ENCODE data around the gene MRPL34. TPM values are rescaled to one million over a fixed set of nuclear protein-coding genes. Genes with fewer than 3 reads are reported as not detected.

MRPL34 gene
- total and polyA plus RNA-seq, 9 of the 15 experiments (the other 6 are each of a cell fraction or from before 2014, with no cell fraction given), result 11.5 to 256 (median 72.5) TPM

GRCh38 chr19:17289489-17289888 is 16.2 kb upstream of the MRPL34 start (continued):
- TF ChIP-seq ZBTB40 (IDR thresholded peaks at IDR 0.05) (no peak), ZBTB40 (CRISPR knock-in tag; IDR thresholded peaks at IDR 0.05) (no peak), STAT5B (CRISPR knock-in tag; IDR thresholded peaks at IDR 0.05) (no peak), CXXC5 (CRISPR knock-in tag; IDR thresholded peaks at IDR 0.05) (peak; percentile 76), ILF3 (IDR thresholded peaks at IDR 0.05; ENCODE audit: borderline replicate concordance) (no peak), FOXO4 (CRISPR knock-in tag; IDR thresholded peaks at IDR 0.05) (no peak), FOXA1 (IDR thresholded peaks at IDR 0.05; ENCODE audit: borderline replicate concordance) (no peak), RB1 (IDR thresholded peaks at IDR 0.05; ENCODE audit: low read depth) (0 out of 2 replicates have a peak, but pooled peaks have one; percentile 21), ZBTB7A (IDR thresholded peaks at IDR 0.05; ENCODE audit: borderline replicate concordance, control insufficient read depth, low read depth, low read length) (peak; percentile 58; the same call in 1 of the 2 replicates), ZNF175 (CRISPR knock-in tag; IDR thresholded peaks at IDR 0.05; ENCODE audit: low read depth) (no peak), PBX2 (CRISPR knock-in tag; IDR thresholded peaks at IDR 0.05; ENCODE audit: low read depth) (peak; percentile 85), PBX2 (tag; conservative IDR thresholded peaks at IDR 0.05; ENCODE audit: low read depth) (peak; percentile 93), POLR2H (tag; IDR thresholded peaks at IDR 0.05; ENCODE audit: low read depth) (no peak), PKNOX1 (IDR thresholded peaks at IDR 0.05) (peak; percentile 98), ZNF23 (CRISPR knock-in tag; IDR thresholded peaks at IDR 0.05) (no peak)

Data from K562 (cell line).